IMR-90 (cell line): ENCODE measurements around the gene FBXO31. TPM values are rescaled to one million over a fixed set of nuclear protein-coding genes. Genes with fewer than 3 reads are reported as not detected.
A peak's percentile ranks its signal among the peaks of the same experiment; 100 is the strongest.

ENCODE experiments used
- ATAC-seq: fragments of 200-7000 bp; cut with Tn5 transposase; 2 replicates; pipeline ENCODE4 v1.9.1; 2020; ENCODE audit warnings: low read depth, mild to moderate bottlenecking, moderate library complexity
- BruUV-seq: library from RNA; stranded (reverse); fragments of 400-500 nt; replicated peaks from 2 replicates; lab custom pipeline; 2021; lab: Mats Ljungman, UMichigan
- CTCF ChIA-PET: fragments of 300-600 bp; formaldehyde crosslinking; extraction: SDS; loops from one replicate; lab custom pipeline; 2021; ENCODE audit warnings: antibody characterized with exemption; lab: Yijun Ruan, JAX
- POLR2A ChIA-PET: fragments of 300-600 bp; sonication (Branson Sonifier 250); formaldehyde crosslinking; loops from one replicate; lab custom pipeline; 2022; ENCODE audit warnings: antibody characterized with exemption; ENCODE audit not compliant: unreplicated experiment; lab: Charles Lee
- DNase-seq: peaks from one replicate; pipeline ENCODE4 v3.0.0; 2013
- H2AFZ ChIP-seq: replicated peaks from 2 replicates; pipeline ENCODE3; 2013; ENCODE audit warnings: low read length, mild to moderate bottlenecking; ENCODE audit not compliant: poor library complexity
- H2AK5ac ChIP-seq: 2 replicates; pipeline ENCODE4 v1.6.1; 2013; ENCODE audit warnings: low read depth, low read length, inconsistent platforms
- H2AK9ac ChIP-seq: replicated peaks from 2 replicates; pipeline ENCODE3; 2013; ENCODE audit warnings: mild to moderate bottlenecking, low read depth, low read length, moderate library complexity; ENCODE audit not compliant: poor library complexity
- H2BK120ac ChIP-seq: 2 replicates; pipeline ENCODE4 v1.6.1; 2013; ENCODE audit warnings: low read depth, low read length, inconsistent platforms
- H2BK15ac ChIP-seq: 3 replicates; pipeline ENCODE4 v1.6.1; 2013; ENCODE audit warnings: low read depth, low read length, inconsistent platforms
- H2BK20ac ChIP-seq: 2 replicates; pipeline ENCODE4 v1.6.1; 2013; ENCODE audit warnings: low read depth, mild to moderate bottlenecking, inconsistent platforms, low read length, moderate library complexity
- H2BK5ac ChIP-seq: 2 replicates; pipeline ENCODE4 v1.6.1; 2013; ENCODE audit warnings: mild to moderate bottlenecking, low read depth, low read length, inconsistent platforms; ENCODE audit not compliant: poor library complexity, severe bottlenecking
- H3K14ac ChIP-seq: replicated peaks from 2 replicates; pipeline ENCODE4 v1.6.1; 2013; ENCODE audit warnings: low read depth, low read length, inconsistent platforms
- H3K18ac ChIP-seq: 2 replicates; pipeline ENCODE4 v1.6.1; 2013; ENCODE audit warnings: low read depth, low read length, control low read depth
- H3K23ac ChIP-seq: 2 replicates; pipeline ENCODE4 v1.6.1; 2013; ENCODE audit warnings: low read depth, low read length, inconsistent platforms
- H3K27ac ChIP-seq: 2 replicates; pipeline ENCODE4 v1.5.1; 2013; ENCODE audit warnings: mild to moderate bottlenecking, control low read depth, low read length; ENCODE audit not compliant: insufficient read depth
- H3K27me3 ChIP-seq: 2 replicates; pipeline ENCODE4 v1.6.1; 2013; ENCODE audit warnings: low read length; ENCODE audit not compliant: control insufficient read depth, insufficient read depth
- H3K36me3 ChIP-seq: 2 replicates; pipeline ENCODE4 v1.6.1; 2013; ENCODE audit warnings: low read length, mixed read lengths; ENCODE audit not compliant: control insufficient read depth, insufficient read depth
- H3K4ac ChIP-seq: 2 replicates; pipeline ENCODE4 v1.6.1; 2013; ENCODE audit warnings: low read depth, low read length, inconsistent platforms
- H3K4me1 ChIP-seq: 2 replicates; pipeline ENCODE4 v1.6.1; 2013; ENCODE audit warnings: low read length, mixed read lengths; ENCODE audit not compliant: control insufficient read depth, insufficient read depth
- H3K4me2 ChIP-seq: 2 replicates; pipeline ENCODE4 v1.6.1; 2013; ENCODE audit warnings: low read depth, mild to moderate bottlenecking, control low read depth, low read length, moderate library complexity
- H3K4me3 ChIP-seq: 2 replicates; pipeline ENCODE4 v1.5.1; 2013; ENCODE audit warnings: low read depth, mild to moderate bottlenecking, control low read depth, low read length, moderate library complexity; ENCODE audit not compliant: insufficient read depth
- H3K56ac ChIP-seq: 2 replicates; pipeline ENCODE4 v1.6.1; 2013; ENCODE audit warnings: low read length, inconsistent platforms; ENCODE audit not compliant: insufficient read depth; ENCODE audit errors: extremely low read depth
- H3K79me1 ChIP-seq, 2 experiments: 2 replicates each; pipeline ENCODE4 v1.6.1; 2013; ENCODE audit warnings: low read length in 2 of 2, inconsistent platforms in 1 of 2, low read depth in 1 of 2
- H3K9ac ChIP-seq: 2 replicates; pipeline ENCODE4 v1.6.1; 2013; ENCODE audit warnings: low read depth, low read length, control low read depth
- H3K9me1 ChIP-seq: 2 replicates; pipeline ENCODE4 v1.6.1; 2013; ENCODE audit warnings: low read length, inconsistent platforms; ENCODE audit not compliant: insufficient read depth
- H3K9me3 ChIP-seq: 2 replicates; pipeline ENCODE4 v1.6.1; 2013; ENCODE audit warnings: low read length; ENCODE audit not compliant: control insufficient read depth, insufficient read depth
- H4K20me1 ChIP-seq: 2 replicates; pipeline ENCODE4 v1.6.1; 2013; ENCODE audit warnings: low read length, inconsistent platforms; ENCODE audit not compliant: insufficient read depth
- H4K5ac ChIP-seq: 2 replicates; pipeline ENCODE4 v1.6.1; 2013; ENCODE audit warnings: mild to moderate bottlenecking, low read depth, low read length, control low read depth
- H4K8ac ChIP-seq, 2 experiments: 2 replicates each; pipeline ENCODE4 v1.6.1; 2013; ENCODE audit warnings: low read depth in 2 of 2, low read length in 2 of 2, control low read depth in 1 of 2, inconsistent platforms in 1 of 2
- H4K91ac ChIP-seq: 2 replicates; pipeline ENCODE4 v1.6.1; 2013; ENCODE audit warnings: low read depth, low read length, inconsistent platforms; ENCODE audit not compliant: insufficient read depth
- MAZ ChIP-seq: IDR thresholded peaks from 2 replicates; pipeline ENCODE4 v1.6.1; 2012; ENCODE audit warnings: low read depth, mild to moderate bottlenecking, low read length, improper control_type of control experiment, moderate library complexity, borderline replicate concordance
- MXI1 ChIP-seq: IDR thresholded peaks from 2 replicates; pipeline ENCODE4 v1.6.1; 2012; ENCODE audit warnings: low read depth, mild to moderate bottlenecking, low read length, moderate library complexity, borderline replicate concordance
- WGBS, 2 experiments: methylation state at CpG; one replicate each; pipeline versions ENCODE4 v1.1.5 to v1.1.7; 2013; ENCODE audit warnings: missing lambda C conversion rate in 2 of 2; ENCODE audit not compliant: insufficient read length in 1 of 2; ENCODE audit errors: extremely low coverage in 2 of 2; 5-methylcytosine and 5-hydroxymethylcytosine counted together
- dilution Hi-C: fragments of 300-500 bp; cut with HindIII; formaldehyde crosslinking; loops from one replicate; pipeline ENCODE4 v1.14.3; 2018; ENCODE audit warnings: low sequenced_read_pairs; ENCODE audit not compliant: unreplicated experiment
- in situ Hi-C: fragments of 300-500 bp; cut with MboI; formaldehyde crosslinking; loops from 3 replicates; pipeline ENCODE4 v1.14.3; 2019; ENCODE audit warnings: low sequenced_read_pairs, inconsistent platforms, mixed read lengths
- intact Hi-C: fragments of 100-400 bp; cut with micrococcal nuclease; formaldehyde crosslinking; loops from 2 replicates; pipeline ENCODE4 v1.10.0; 2022
- polyA plus RNA-seq, 3 experiments: library from polyadenylated mRNA; depleted of rRNA; stranded (reverse); fragments of >200 nt; gene quantifications; 2 replicates each; pipeline ENCODE4 v1.2.3, GENCODE V29; 2012; ENCODE audit warnings: low replicate concordance in 1 of 3
- total RNA-seq: library from RNA; depleted of rRNA; stranded (reverse); fragments of >200 nt; gene quantifications from 2 replicates; pipeline ENCODE4 v1.2.3, GENCODE V29; 2012

The FBXO31 gene
- total and polyA plus RNA-seq, 2 of the 4 experiments (the other 2 are of a cell fraction) = 10.4 to 16.9 TPM

DNA sequence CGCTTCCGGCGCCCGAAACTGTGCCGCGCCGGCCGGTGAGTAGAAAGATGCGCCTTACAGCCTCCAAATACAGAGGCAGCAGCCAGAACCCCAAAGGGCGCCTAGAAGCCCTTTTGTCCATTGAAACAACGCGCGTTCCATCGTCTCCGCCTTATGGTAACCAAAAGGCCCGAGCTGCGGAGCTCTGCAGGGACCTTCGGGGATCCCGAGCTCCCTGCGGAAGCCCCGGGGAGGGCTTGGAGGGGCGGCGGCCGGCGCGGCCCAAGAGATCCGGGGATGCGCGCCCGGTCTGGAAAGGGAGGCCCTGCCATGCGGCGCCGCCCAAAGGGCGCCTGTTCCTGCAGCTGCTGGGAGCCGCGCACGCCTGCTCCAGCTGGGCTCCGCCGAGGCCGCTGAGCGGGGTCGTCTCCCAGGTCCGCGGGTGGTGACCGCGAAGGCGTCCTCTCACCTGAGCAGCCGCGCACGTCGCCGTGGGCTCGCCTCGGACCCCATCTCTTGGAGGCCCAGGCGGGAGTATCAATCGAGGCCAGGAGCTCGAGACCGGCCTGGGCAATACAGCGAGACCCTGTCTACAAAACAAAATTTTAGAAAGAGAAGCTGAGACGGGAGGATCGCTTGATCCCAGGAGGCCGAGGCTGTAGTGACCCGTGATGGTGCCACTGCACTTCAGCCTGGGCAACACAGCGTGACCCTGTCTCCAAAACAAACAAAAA, 742 bp upstream of the FBXO31 start:
- no peaks in the 10 kb centered on the region for H3K36me3 ChIP-seq
- H4K20me1 ChIP-seq = peaks cover 22% of the 10 kb centered on the region; the same call in 1 of the 2 replicates
- peaks cover 6% of the 10 kb centered on the region for H3K9me1 ChIP-seq
- H3K9ac ChIP-seq = peak overlapping the region; percentile 28
- peak overlapping the region; percentile 68 for H3K56ac ChIP-seq
- no peaks in the 10 kb centered on the region for H3K9me3 ChIP-seq
- H3K4ac ChIP-seq = peak overlapping the region; percentile 50
- no peak overlapping the region for H2BK15ac ChIP-seq
- H2BK5ac ChIP-seq = peak overlapping the region; percentile 35
- peak overlapping the region; percentile 96 for H2AFZ ChIP-seq
- H4K91ac ChIP-seq = peak overlapping the region; percentile 37
- H4K8ac ChIP-seq = peak overlapping the region; percentile 52 to 81
- no peak for DNase-seq
- H3K23ac ChIP-seq = peak overlapping the region; percentile 32; the same call in 1 of the 2 replicates
- ChIA-PET CTCF (interaction anchor here (0.6 to 0.9 kb wide), 2 partner anchors 10 to 43 kb away, joined by 3 to 7 read pairs; no protein-coding TSS in a partner anchor), POLR2A (interaction anchor here (0.6 to 1.3 kb wide), 2 partner anchors 66 to 145 kb away, joined by 3 read pairs; no protein-coding TSS in a partner anchor)
- peak; percentile 47; the same call in 1 of the 2 replicates for TF ChIP-seq MXI1
- TF ChIP-seq MAZ = no peak
- H3K27ac ChIP-seq = peak overlapping the region; percentile 41
- in situ Hi-C loops = no loop called here
- H2AK9ac ChIP-seq = peak overlapping the region; percentile 77
- peak overlapping the region; percentile 56 for H2AK5ac ChIP-seq
- peaks cover 16% of the 10 kb centered on the region for H3K4me1 ChIP-seq
- intact Hi-C loops = loop anchor here (5.0 kb wide), 1 partner anchor 822 kb away; no protein-coding TSS in a partner anchor
- no peaks in the 10 kb centered on the region for H3K27me3 ChIP-seq
- dilution Hi-C loops = no loop called here
- H2BK20ac ChIP-seq = no peak overlapping the region
- H3K4me2 ChIP-seq = peak overlapping the region; percentile 61
- peak overlapping the region; percentile 17; the same call in 1 of the 2 replicates for H2BK120ac ChIP-seq
- peaks cover 4 to 39% of the 10 kb centered on the region in 2 experiments; a peak in 2 of 4 replicates for H3K79me1 ChIP-seq
- peak overlapping the region; percentile 71 for H3K14ac ChIP-seq
- no peak overlapping the region for H3K18ac ChIP-seq
- no TSS peak for BruUV-seq
- peak overlapping the region; percentile 52 for H3K4me3 ChIP-seq
- WGBS, 2 experiments = 7% methylated on average over 32 of the region's 64 CpGs; no CpG with 5 or more reads in 1 of the 2 experiments
- peak; percentile 22 for ATAC-seq
- H4K5ac ChIP-seq = peak overlapping the region; percentile 43; the same call in 1 of the 2 replicates
